Hematopoietic multipotent progenitor cell treated with erythropoietin and hydrocortisone succinate and interleukin-3 and kit ligand, for 8 days (in vitro differentiated cells): Measurements from ENCODE around the gene ROBO2.

ENCODE experiments used
- DNase-seq: peaks from one replicate; pipeline ENCODE4 v3.0.0-alpha.2; 2015

Gene ROBO2

GRCh38 chr3:77271306-77271705 is 231.4 kb downstream of the ROBO2 start:
- DNase-seq, result no peak

- DNase-seq, result no peak
Measured at GRCh38 chr3:77271711-77272110, 231.8 kb downstream of the ROBO2 start.

GRCh38 chr3:77279276-77279675 is 239.4 kb downstream of the ROBO2 start:
- no peak for DNase-seq

- DNase-seq, result no peak
Measured at GRCh38 chr3:77281721-77282120, 241.8 kb downstream of the ROBO2 start.

- DNase-seq, result no peak
Measured at GRCh38 chr3:77283108-77283507, 243.2 kb downstream of the ROBO2 start.

- no peak for DNase-seq
Measured at GRCh38 chr3:77288348-77288747, 248.4 kb downstream of the ROBO2 start.

- DNase-seq, result no peak
Measured at GRCh38 chr3:77296527-77296926, 256.6 kb downstream of the ROBO2 start.

GRCh38 chr3:77298417-77298816 is 258.5 kb downstream of the ROBO2 start:
- no peak for DNase-seq

- no peak for DNase-seq
Measured at GRCh38 chr3:77303955-77304699, 264.2 kb downstream of the ROBO2 start.

GRCh38 chr3:77304700-77305021 is 264.8 kb downstream of the ROBO2 start:
- DNase-seq, result no peak

GRCh38 chr3:77309460-77309859 is 269.6 kb downstream of the ROBO2 start:
- DNase-seq, result no peak

GRCh38 chr3:77313843-77314242 is 273.9 kb downstream of the ROBO2 start:
- DNase-seq, result no peak

- DNase-seq, result peak; percentile 10
Measured at GRCh38 chr3:77319711-77320110, 279.8 kb downstream of the ROBO2 start.

- DNase-seq, result peak; percentile 34
Measured at GRCh38 chr3:77320514-77320913, 280.6 kb downstream of the ROBO2 start.

GRCh38 chr3:77321646-77322045 is 281.7 kb downstream of the ROBO2 start:
- no peak for DNase-seq

- DNase-seq, result no peak
Measured at GRCh38 chr3:77323626-77324025, 283.7 kb downstream of the ROBO2 start.

GRCh38 chr3:77324105-77324504 is 284.2 kb downstream of the ROBO2 start:
- DNase-seq, result no peak

- no peak for DNase-seq
Measured at GRCh38 chr3:77325280-77325679, 285.4 kb downstream of the ROBO2 start.

- DNase-seq, result no peak
Measured at GRCh38 chr3:77325702-77326101, 285.8 kb downstream of the ROBO2 start.

GRCh38 chr3:77326586-77326985 is 286.7 kb downstream of the ROBO2 start:
- no peak for DNase-seq

GRCh38 chr3:77328690-77329089 is 288.8 kb downstream of the ROBO2 start:
- DNase-seq, result no peak

GRCh38 chr3:77329116-77329515 is 289.2 kb downstream of the ROBO2 start:
- no peak for DNase-seq

GRCh38 chr3:77338195-77338594 is 298.3 kb downstream of the ROBO2 start:
- no peak for DNase-seq

GRCh38 chr3:77342027-77342426 is 302.1 kb downstream of the ROBO2 start:
- no peak for DNase-seq

GRCh38 chr3:77342688-77343087 is 302.8 kb downstream of the ROBO2 start:
- DNase-seq, result no peak
